Measurements from ENCODE around the gene FAM107B.
"Not testable (repeated sequence)": the region's sequence is repeated elsewhere in the genome, so short reads cannot be mapped to it uniquely, and the experiment has no call there.

The FAM107B gene

GRCh38 chr10:14774797-14775196 lies at the start of gene FAM107B:
Gene FAM107B (minus strand): TSS chr10:14774897. CDS start chr10:14774663, 234 bp downstream.
- no peaks in the 10 kb centered on the region for H3K36me3 ChIP-seq (ENCODE audit: control insufficient read depth, insufficient read depth, low read length)
- no peaks in the 10 kb centered on the region for H3K9me3 ChIP-seq (ENCODE audit: control insufficient read depth, insufficient read depth, low read depth, low read length)
- no peak within 1 kb of the TSS for H3K9ac ChIP-seq (ENCODE audit: low read length)
- no peak within 1 kb of the TSS for H3K27ac ChIP-seq (ENCODE audit: low read depth, low read length)
- no peaks in the 10 kb centered on the region for H3K27me3 ChIP-seq (ENCODE audit: control insufficient read depth, insufficient read depth, low read length)
- no peak within 1 kb of the TSS for H3K4me3 ChIP-seq (ENCODE audit: low read depth, low read length)
- no peaks in the 10 kb centered on the region for H3K4me1 ChIP-seq (ENCODE audit: control insufficient read depth, insufficient read depth, low read length)

GRCh38 chr10:14823966-14824365 lies 49.3 kb upstream of the FAM107B start:
- no peaks in the 10 kb centered on the region for H3K9me3 ChIP-seq (ENCODE audit: control insufficient read depth, insufficient read depth, low read depth, low read length)
- no peak overlapping the region for H3K4me3 ChIP-seq (ENCODE audit: low read depth, low read length)
- no peak overlapping the region for H3K9ac ChIP-seq (ENCODE audit: low read length)
- H3K4me1 ChIP-seq (ENCODE audit: control insufficient read depth, insufficient read depth, low read length) = 0 out of 2 replicates have a peak, but pooled peaks cover 4% of the 10 kb centered on the region
- no peaks in the 10 kb centered on the region for H3K27me3 ChIP-seq (ENCODE audit: control insufficient read depth, insufficient read depth, low read length)
- no peaks in the 10 kb centered on the region for H3K36me3 ChIP-seq (ENCODE audit: control insufficient read depth, insufficient read depth, low read length)
- no peak overlapping the region for H3K27ac ChIP-seq (ENCODE audit: low read depth, low read length)

- no peak overlapping the region for H3K27ac ChIP-seq (ENCODE audit: low read depth, low read length)
- no peak overlapping the region for H3K4me3 ChIP-seq (ENCODE audit: low read depth, low read length)
- no peaks in the 10 kb centered on the region for H3K9me3 ChIP-seq (ENCODE audit: control insufficient read depth, insufficient read depth, low read depth, low read length)
- no peaks in the 10 kb centered on the region for H3K27me3 ChIP-seq (ENCODE audit: control insufficient read depth, insufficient read depth, low read length)
- H3K9ac ChIP-seq (ENCODE audit: low read length) = no peak overlapping the region
- 0 out of 2 replicates have a peak, but pooled peaks cover 4% of the 10 kb centered on the region for H3K4me1 ChIP-seq (ENCODE audit: control insufficient read depth, insufficient read depth, low read length)
- H3K36me3 ChIP-seq (ENCODE audit: control insufficient read depth, insufficient read depth, low read length) = no peaks in the 10 kb centered on the region
Measured at GRCh38 chr10:14822879-14823755, 48.4 kb upstream of the FAM107B start.

- H3K4me1 ChIP-seq (ENCODE audit: control insufficient read depth, insufficient read depth, low read length) = 0 out of 2 replicates have a peak, but pooled peaks cover 4% of the 10 kb centered on the region
Measured at GRCh38 chr10:14821635-14822375, 47.1 kb upstream of the FAM107B start.

GRCh38 chr10:14820775-14821154 lies 46.1 kb upstream of the FAM107B start:
- Histone ChIP-seq H3K27ac (ENCODE audit: low read depth, low read length) (no peak overlapping the region), H3K27me3 (ENCODE audit: control insufficient read depth, insufficient read depth, low read length) (no peaks in the 10 kb centered on the region), H3K9ac (ENCODE audit: low read length) (no peak overlapping the region), H3K4me1 (ENCODE audit: control insufficient read depth, insufficient read depth, low read length) (0 out of 2 replicates have a peak, but pooled peaks cover 4% of the 10 kb centered on the region), H3K36me3 (ENCODE audit: control insufficient read depth, insufficient read depth, low read length) (no peaks in the 10 kb centered on the region), H3K9me3 (ENCODE audit: control insufficient read depth, insufficient read depth, low read depth, low read length) (no peaks in the 10 kb centered on the region), H3K4me3 (ENCODE audit: low read depth, low read length) (no peak overlapping the region)

More at GRCh38 chr10:14821635-14822375, 47.1 kb upstream of the FAM107B start:
- no peak overlapping the region for H3K27ac ChIP-seq (ENCODE audit: low read depth, low read length)
- H3K9ac ChIP-seq (ENCODE audit: low read length) = no peak overlapping the region
- H3K4me3 ChIP-seq (ENCODE audit: low read depth, low read length) = no peak overlapping the region
- H3K9me3 ChIP-seq (ENCODE audit: control insufficient read depth, insufficient read depth, low read depth, low read length) = no peaks in the 10 kb centered on the region
- H3K36me3 ChIP-seq (ENCODE audit: control insufficient read depth, insufficient read depth, low read length) = no peaks in the 10 kb centered on the region
- no peaks in the 10 kb centered on the region for H3K27me3 ChIP-seq (ENCODE audit: control insufficient read depth, insufficient read depth, low read length)

GRCh38 chr10:14820010-14820774 lies 45.5 kb upstream of the FAM107B start:
- Histone ChIP-seq H3K9me3 (ENCODE audit: control insufficient read depth, insufficient read depth, low read depth, low read length) (no peaks in the 10 kb centered on the region), H3K4me3 (ENCODE audit: low read depth, low read length) (no peak overlapping the region), H3K36me3 (ENCODE audit: control insufficient read depth, insufficient read depth, low read length) (no peaks in the 10 kb centered on the region), H3K27me3 (ENCODE audit: control insufficient read depth, insufficient read depth, low read length) (no peaks in the 10 kb centered on the region), H3K4me1 (ENCODE audit: control insufficient read depth, insufficient read depth, low read length) (0 out of 2 replicates have a peak, but pooled peaks cover 4% of the 10 kb centered on the region), H3K9ac (ENCODE audit: low read length) (no peak overlapping the region), H3K27ac (ENCODE audit: low read depth, low read length) (no peak overlapping the region)

- H3K9ac ChIP-seq (ENCODE audit: low read length); H3K4me1 ChIP-seq (ENCODE audit: control insufficient read depth, insufficient read depth, low read length); H3K4me3 ChIP-seq (ENCODE audit: low read depth, low read length); H3K36me3 ChIP-seq (ENCODE audit: control insufficient read depth, insufficient read depth, low read length); H3K27ac ChIP-seq (ENCODE audit: low read depth, low read length); H3K27me3 ChIP-seq (ENCODE audit: control insufficient read depth, insufficient read depth, low read length); H3K9me3 ChIP-seq (ENCODE audit: control insufficient read depth, insufficient read depth, low read depth, low read length): not testable (repeated sequence)
Measured at GRCh38 chr10:14816717-14817116, 42.0 kb upstream of the FAM107B start.

GRCh38 chr10:14815681-14816080 lies 41.0 kb upstream of the FAM107B start:
- Histone ChIP-seq H3K27me3 (ENCODE audit: control insufficient read depth, insufficient read depth, low read length) (no peaks in the 10 kb centered on the region), H3K27ac (ENCODE audit: low read depth, low read length) (no peak overlapping the region), H3K9ac (ENCODE audit: low read length) (no peak overlapping the region), H3K4me3 (ENCODE audit: low read depth, low read length) (no peak overlapping the region), H3K36me3 (ENCODE audit: control insufficient read depth, insufficient read depth, low read length) (no peaks in the 10 kb centered on the region), H3K4me1 (ENCODE audit: control insufficient read depth, insufficient read depth, low read length) (peaks cover 2% of the 10 kb centered on the region; the same call in 1 of the 2 replicates), H3K9me3 (ENCODE audit: control insufficient read depth, insufficient read depth, low read depth, low read length) (no peaks in the 10 kb centered on the region)

- Histone ChIP-seq H3K4me3 (ENCODE audit: low read depth, low read length) (no peak overlapping the region), H3K9me3 (ENCODE audit: control insufficient read depth, insufficient read depth, low read depth, low read length) (no peaks in the 10 kb centered on the region), H3K27ac (ENCODE audit: low read depth, low read length) (no peak overlapping the region), H3K9ac (ENCODE audit: low read length) (no peak overlapping the region), H3K4me1 (ENCODE audit: control insufficient read depth, insufficient read depth, low read length) (no peaks in the 10 kb centered on the region; the same call in 1 of the 2 replicates), H3K27me3 (ENCODE audit: control insufficient read depth, insufficient read depth, low read length) (no peaks in the 10 kb centered on the region), H3K36me3 (ENCODE audit: control insufficient read depth, insufficient read depth, low read length) (no peaks in the 10 kb centered on the region)
Measured at GRCh38 chr10:14812271-14812670, 37.6 kb upstream of the FAM107B start.

- no peaks in the 10 kb centered on the region for H3K9me3 ChIP-seq (ENCODE audit: control insufficient read depth, insufficient read depth, low read depth, low read length)
- no peaks in the 10 kb centered on the region for H3K36me3 ChIP-seq (ENCODE audit: control insufficient read depth, insufficient read depth, low read length)
- H3K4me1 ChIP-seq (ENCODE audit: control insufficient read depth, insufficient read depth, low read length) = no peaks in the 10 kb centered on the region; the same call in 1 of the 2 replicates
- H3K27me3 ChIP-seq (ENCODE audit: control insufficient read depth, insufficient read depth, low read length) = no peaks in the 10 kb centered on the region
- H3K9ac ChIP-seq (ENCODE audit: low read length) = no peak overlapping the region
- H3K4me3 ChIP-seq (ENCODE audit: low read depth, low read length) = no peak overlapping the region
- no peak overlapping the region for H3K27ac ChIP-seq (ENCODE audit: low read depth, low read length)
Measured at GRCh38 chr10:14810969-14811953, 36.6 kb upstream of the FAM107B start.
